DND-41 (cell line): ENCODE measurements around the gene NAA50.

Experiments used
- CTCF ChIP-seq: IDR thresholded peaks from 2 replicates; pipeline ENCODE4 v1.5.1; 2012; ENCODE audit warnings: borderline replicate concordance, low read length, moderate library complexity, mild to moderate bottlenecking; ENCODE audit not compliant: poor library complexity, severe bottlenecking; ENCODE audit errors: extremely low read depth
- EZH2 ChIP-seq: IDR thresholded peaks from 3 replicates; pipeline ENCODE4 v1.6.1; 2012; ENCODE audit warnings: borderline replicate concordance, low read depth, mild to moderate bottlenecking, moderate library complexity, low read length, inconsistent platforms; ENCODE audit not compliant: severe bottlenecking

GRCh38 chr3:113775516-113775915 lies 29.5 kb upstream of the NAA50 start:
- TF ChIP-seq CTCF = no peak
- no peak for TF ChIP-seq EZH2
